K562 (cell line): ENCODE measurements around the gene KLHL20. TPM values are rescaled to one million over a fixed set of nuclear protein-coding genes. Genes with fewer than 3 reads are reported as not detected.
"Not testable (repeated sequence)": the region's sequence is repeated elsewhere in the genome, so short reads cannot be mapped to it uniquely, and the experiment has no call there.

ENCODE experiments used
- ATAC-seq: fragments of 200-7000 bp; cut with Tn5 transposase; 3 replicates; pipeline ENCODE4 v1.9.1; 2020; ENCODE audit warnings: moderate library complexity
- BruUV-seq: library from RNA; stranded (reverse); fragments of 400-500 nt; replicated peaks from 2 replicates; lab custom pipeline; 2021; lab: Mats Ljungman, UMichigan
- CTCF ChIA-PET: fragments of 300-600 bp; formaldehyde crosslinking; extraction: SDS; loops from one replicate; lab custom pipeline; 2021; ENCODE audit warnings: low intra/inter-chr PET ratio; lab: Yijun Ruan, JAX
- POLR2A ChIA-PET: fragments of 300-600, 350-650 bp; sonication (Branson Sonifier 250); formaldehyde crosslinking; extraction: SDS; loops from one replicate; lab custom pipeline; 2021; ENCODE audit warnings: antibody characterized with exemption, inconsistent platforms; lab: Yijun Ruan, JAX
- DNase-seq, 4 experiments: peaks; one replicate each; pipeline versions ENCODE4 v3.0.0 to v3.0.0-alpha.2; 2011 to 2018; ENCODE audit warnings: low spot score in 3 of 4, mixed read lengths in 3 of 4; ENCODE audit errors: extremely low read depth in 1 of 4
- FAIRE-seq: peaks from 2 replicates; lab custom pipeline; 2011; peaks lifted over from hg19 to GRCh38; lab: Jason Lieb, UNC
- H2AFZ ChIP-seq: 2 replicates; pipeline ENCODE4 v1.6.0; 2011; ENCODE audit warnings: low read depth, low read length, control low read depth, inconsistent platforms
- H3K27ac ChIP-seq: fragments of 200-600 bp; 3 replicates; pipeline ENCODE4 v1.8.0; 2011; ENCODE audit warnings: low read depth, mild to moderate bottlenecking, control low read depth, inconsistent platforms, low read length, moderate library complexity, mixed read lengths; ENCODE audit errors: extremely low read depth
- H3K27me3 ChIP-seq, 2 experiments: fragments of 300-600 bp in 1 of 2; 2 replicates in 1 of 2; 3 replicates in 1 of 2; pipeline versions ENCODE4 v1.6.0 to v1.8.0; 2011; ENCODE audit warnings: inconsistent platforms in 2 of 2, low read length in 2 of 2, mild to moderate bottlenecking in 1 of 2, mixed read lengths in 1 of 2, moderate library complexity in 1 of 2; ENCODE audit not compliant: control insufficient read depth in 2 of 2, insufficient read depth in 2 of 2
- H3K36me3 ChIP-seq: fragments of 300-600 bp; 3 replicates; pipeline ENCODE4 v1.8.0; 2011; ENCODE audit warnings: mild to moderate bottlenecking, low read length, inconsistent platforms; ENCODE audit not compliant: control insufficient read depth, insufficient read depth
- H3K4me1 ChIP-seq, 2 experiments: fragments of 200-600 bp in 1 of 2; replicated peaks in 1 of 2; 2 replicates in 1 of 2; 3 replicates in 1 of 2; pipeline versions ENCODE4 v1.5.1 to v1.8.0; 2011; ENCODE audit warnings: inconsistent platforms in 2 of 2, low read length in 2 of 2, mild to moderate bottlenecking in 1 of 2, mixed read lengths in 1 of 2, moderate library complexity in 1 of 2; ENCODE audit not compliant: control insufficient read depth in 2 of 2, insufficient read depth in 2 of 2
- H3K4me2 ChIP-seq: 2 replicates; pipeline ENCODE4 v1.6.1; 2011; ENCODE audit warnings: low read length, control low read depth, inconsistent platforms, mixed read lengths; ENCODE audit not compliant: insufficient read depth
- H3K4me3 ChIP-seq: fragments of 200-600 bp; sonication (generic), shearing (Covaris generic); 2 replicates; pipeline ENCODE4 v1.5.1; 2016; ENCODE audit warnings: control low read depth, inconsistent platforms
- H3K79me2 ChIP-seq: fragments of 200-600 bp; 3 replicates; pipeline ENCODE4 v1.8.0; 2011; ENCODE audit warnings: low read length, inconsistent platforms; ENCODE audit not compliant: control insufficient read depth, insufficient read depth
- H3K9ac ChIP-seq, 2 experiments: 2 replicates each; pipeline versions ENCODE4 v1.6.0 to v1.6.1; 2011; ENCODE audit warnings: low read depth in 2 of 2, low read length in 2 of 2, control low read depth in 1 of 2, inconsistent platforms in 1 of 2, mild to moderate bottlenecking in 1 of 2, mixed read lengths in 1 of 2; ENCODE audit not compliant: insufficient read depth in 1 of 2
- H3K9me1 ChIP-seq: one replicate; pipeline ENCODE4 v1.6.0; 2011; ENCODE audit warnings: inconsistent platforms, mild to moderate bottlenecking, low read length, moderate library complexity; ENCODE audit not compliant: control insufficient read depth, insufficient read depth
- H3K9me3 ChIP-seq: replicated peaks from 2 replicates; pipeline ENCODE4 v1.5.1; 2011; ENCODE audit warnings: low read depth, low read length, inconsistent platforms; ENCODE audit not compliant: control insufficient read depth, insufficient read depth
- H4K20me1 ChIP-seq: replicated peaks from 2 replicates; pipeline ENCODE4 v1.6.1; 2011; ENCODE audit warnings: low read length, inconsistent platforms, mixed read lengths; ENCODE audit not compliant: control insufficient read depth, insufficient read depth
- ARHGAP35 ChIP-seq: fragments of 450-650 bp; IDR thresholded peaks from 2 replicates; pipeline ENCODE4 v1.6.1; 2018; ENCODE audit not compliant: partially characterized antibody
- FOXM1 ChIP-seq, 2 experiments: fragments of 450-650 bp in 1 of 2; sonication (generic) in 1 of 2; formaldehyde crosslinking in 1 of 2; IDR thresholded peaks; 2 replicates each; pipeline versions ENCODE4 v1.6.1 to v1.9.0; 2017 to 2022; ENCODE audit warnings: low read depth in 2 of 2, mild to moderate bottlenecking in 2 of 2, missing genetic modification reagents in 1 of 2, moderate library complexity in 1 of 2
- MYC ChIP-seq, 2 experiments: fragments of 250-450 bp in 1 of 2; sonication (Bioruptor Pico) in 1 of 2; IDR thresholded peaks; 2 replicates each; pipeline versions ENCODE4 v1.5.1 to v1.6.1; 2012 to 2021; ENCODE audit warnings: low read depth in 2 of 2, borderline replicate concordance in 1 of 2, improper control_type of control experiment in 1 of 2, low read length in 1 of 2, mild to moderate bottlenecking in 1 of 2, moderate library complexity in 1 of 2
- NFATC3 ChIP-seq: fragments of 450-650 bp; IDR thresholded peaks from 2 replicates; pipeline ENCODE4 v1.6.1; 2017; ENCODE audit warnings: mild to moderate bottlenecking
- PHB2 ChIP-seq: fragments of 450-650 bp; IDR thresholded peaks from 2 replicates; pipeline ENCODE4 v1.6.1; 2017; ENCODE audit warnings: low read depth
- RBM15 ChIP-seq: fragments of 200-400 bp; formaldehyde crosslinking; IDR thresholded peaks from 2 replicates; pipeline ENCODE4 v1.6.1; 2018; ENCODE audit warnings: mild to moderate bottlenecking, low read length, moderate library complexity; ENCODE audit not compliant: insufficient read depth
- ZBTB5 ChIP-seq: fragments of 450-650 bp; IDR thresholded peaks from 2 replicates; pipeline ENCODE4 v1.6.1; 2017; ENCODE audit warnings: antibody characterized with exemption
- ZFPM2 ChIP-seq: fragments of 250-450 bp; sonication (Bioruptor Pico); IDR thresholded peaks from 2 replicates; pipeline ENCODE4 v1.5.1; 2022; ENCODE audit warnings: mild to moderate bottlenecking
- ZNF143 ChIP-seq: sonication (generic); formaldehyde crosslinking; IDR thresholded peaks from 2 replicates; pipeline ENCODE4 v1.9.0; 2022; ENCODE audit warnings: mild to moderate bottlenecking, missing genetic modification reagents
- WGBS: fragments of 100-300 bp; shearing (Covaris generic); methylation state at CpG from one replicate; pipeline ENCODE4 v1.1.6; 2016; ENCODE audit warnings: low coverage, mixed read lengths; ENCODE audit not compliant: insufficient coverage; ENCODE audit errors: missing lambda C conversion rate; 5-methylcytosine and 5-hydroxymethylcytosine counted together
- in situ Hi-C: fragments of 300-500 bp; cut with MboI; formaldehyde crosslinking; loops from 4 replicates; pipeline ENCODE4 v1.15.0; 2018; ENCODE audit warnings: inconsistent platforms, mixed read lengths
- intact Hi-C: fragments of 100-400 bp; cut with micrococcal nuclease; formaldehyde crosslinking; loops from 2 replicates; pipeline ENCODE4 v1.14.2; 2022
- polyA plus RNA-seq, 8 experiments: library from polyadenylated mRNA; depleted of rRNA in 4 of 8; stranded (reverse) in 5 of 8; unstranded in 3 of 8; fragments of >200 nt; fragmentation: Nextera tagmentation in 2 of 8; fragmentation: Illumina TruSeq in 1 of 8; extraction: Ambion mirVana in 2 of 8; extraction: Trizol in 1 of 8; gene quantifications; 2 replicates each; pipeline versions ENCODE4 v1.2.1 to v1.2.3, GENCODE V29; 2011 to 2014; ENCODE audit warnings: inconsistent platforms in 1 of 8, missing spikeins in 1 of 8
- total RNA-seq, 7 experiments: library from RNA; depleted of rRNA in 6 of 7; stranded (reverse); fragments of >200 nt in 6 of 7; fragmentation: Illumina TruSeq in 2 of 7; extraction: Trizol in 2 of 7; gene quantifications; 2 replicates each; pipeline versions ENCODE4 v1.2.1 to v1.2.3, GENCODE V29; 2011 to 2021; ENCODE audit warnings: low replicate concordance in 1 of 7
- TF ChIP-seq, protein P1 (sequence below), 2 experiments: fragments of 450-650 bp in 1 of 2; sonication (generic) in 1 of 2; formaldehyde crosslinking; conservative IDR thresholded peaks; 2 replicates each; pipeline versions ENCODE4 v1.4.0 to v1.8.1; 2020 to 2022; ENCODE audit warnings: mild to moderate bottlenecking in 1 of 2, missing genetic modification reagents in 1 of 2

Gene KLHL20
- total and polyA plus RNA-seq, 9 of the 15 experiments (the other 6 are each of a cell fraction or from before 2014, with no cell fraction given): 8.9 to 23.2 (median 16.8) TPM

DNA sequence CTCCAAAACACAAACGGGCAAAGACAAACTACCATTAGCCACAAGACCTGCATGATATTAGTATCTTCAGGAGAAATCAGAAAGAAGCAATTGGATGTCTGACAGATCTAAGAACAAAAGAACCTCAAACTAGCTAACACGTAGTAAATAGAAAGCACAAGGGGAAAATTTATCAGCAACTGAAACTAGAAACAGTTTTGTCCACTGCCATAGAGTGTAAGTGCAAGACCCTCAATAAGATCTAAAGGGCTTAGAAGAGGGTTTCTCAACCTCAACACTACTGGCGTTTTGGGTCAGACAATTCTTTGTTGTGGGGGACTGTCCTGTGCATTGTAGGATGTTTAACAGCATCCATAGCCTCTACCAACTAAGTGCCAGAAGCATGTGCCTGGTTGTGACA is 54.0 kb downstream of the KLHL20 start:
- in situ Hi-C loops: no loop called here
- CTCF ChIA-PET: no interaction called here

GRCh38 chr1:173770330-173770729 is 55.5 kb downstream of the KLHL20 start:
- POLR2A ChIA-PET, H3K27ac ChIP-seq, DNase-seq, H3K4me1 ChIP-seq, CTCF ChIA-PET, H3K9ac ChIP-seq, ATAC-seq, H3K4me2 ChIP-seq, H3K9me3 ChIP-seq, intact Hi-C loops, H4K20me1 ChIP-seq, H3K27me3 ChIP-seq, BruUV-seq, H2AFZ ChIP-seq, H3K4me3 ChIP-seq, FAIRE-seq, in situ Hi-C loops, H3K79me2 ChIP-seq, H3K9me1 ChIP-seq: not testable (repeated sequence)
- H3K36me3 ChIP-seq: peaks cover 34% of the 10 kb centered on the region
- 82% methylated on average over 9 of the region's 9 CpGs for WGBS

More for the DNA sequence above, 54.0 kb downstream of the KLHL20 start:
- no peaks in the 10 kb centered on the region for H3K9me1 ChIP-seq
- no peaks in the 10 kb centered on the region for H4K20me1 ChIP-seq
- intact Hi-C loops: no loop called here
- no TSS peak for BruUV-seq
- no peak overlapping the region for H3K4me3 ChIP-seq
- ATAC-seq (no peak), DNase-seq (no peak), FAIRE-seq (no peak)
- H3K9me3 ChIP-seq: peaks cover 2% of the 10 kb centered on the region; the same call in 1 of the 2 replicates
- peaks cover 23% of the 10 kb centered on the region; the same call in 2 of the 3 replicates for H3K36me3 ChIP-seq
- POLR2A ChIA-PET: interaction anchor here (1.0 kb wide), 1 partner anchor 11 kb away, joined by 3 read pairs; no protein-coding TSS in a partner anchor
- no peak overlapping the region for H2AFZ ChIP-seq
- H3K9ac ChIP-seq: no peak overlapping the region
- no peak overlapping the region for H3K4me2 ChIP-seq
- H3K27me3 ChIP-seq: no peaks in the 10 kb centered on the region
- no peaks in the 10 kb centered on the region for H3K79me2 ChIP-seq
- H3K4me1 ChIP-seq: no peaks in the 10 kb centered on the region
- H3K27ac ChIP-seq: no peak overlapping the region
- WGBS: 77% methylated on average over 3 of the region's 3 CpGs
- no peak for TF ChIP-seq PHB2
- TF ChIP-seq ARHGAP35: no peak
- no peak for TF ChIP-seq ZFPM2 (CRISPR knock-in tag)
- TF ChIP-seq ZBTB5: no peak
- no peak for TF ChIP-seq FOXM1 (IDR thresholded peaks at IDR 0.05; ENCODE audit: low read depth)
- no peak for TF ChIP-seq FOXM1 (CRISPR knock-in tag; IDR thresholded peaks at IDR 0.05; ENCODE audit: low read depth)
- TF ChIP-seq NFATC3: no peak
- TF ChIP-seq ZNF143 (CRISPR knock-in tag): no peak
- TF ChIP-seq MYC (IDR thresholded peaks at IDR 0.05; ENCODE audit: low read depth, low read length): no peak
- TF ChIP-seq MYC (CRISPR knock-in tag; IDR thresholded peaks at IDR 0.05; ENCODE audit: borderline replicate concordance, low read depth): no peak
- TF ChIP-seq RBM15: no peak
- TF ChIP-seq, protein P1, sequence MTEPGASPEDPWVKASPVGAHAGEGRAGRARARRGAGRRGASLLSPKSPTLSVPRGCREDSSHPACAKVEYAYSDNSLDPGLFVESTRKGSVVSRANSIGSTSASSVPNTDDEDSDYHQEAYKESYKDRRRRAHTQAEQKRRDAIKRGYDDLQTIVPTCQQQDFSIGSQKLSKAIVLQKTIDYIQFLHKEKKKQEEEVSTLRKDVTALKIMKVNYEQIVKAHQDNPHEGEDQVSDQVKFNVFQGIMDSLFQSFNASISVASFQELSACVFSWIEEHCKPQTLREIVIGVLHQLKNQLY (CRISPR knock-in tag; conservative IDR thresholded peaks at IDR 0.05): no peak
